Chondrocyte (in vitro differentiated cells): ENCODE measurements around the gene TLE1. TPM values are rescaled to one million over a fixed set of nuclear protein-coding genes. Genes with fewer than 3 reads are reported as not detected.

ENCODE experiments used
- DNase-seq: peaks from one replicate; pipeline ENCODE4 v3.0.0; 2021; ENCODE audit warnings: mixed read lengths, low spot score
- H3K27ac Mint-ChIP-seq: one replicate; pipeline ENCODE4 v1.8.0; 2021; ENCODE audit warnings: mild to moderate bottlenecking, moderate library complexity, mixed read lengths; ENCODE audit not compliant: unreplicated experiment
- H3K27me3 Mint-ChIP-seq: 2 replicates; pipeline ENCODE4 v1.8.0; 2021; ENCODE audit warnings: low read depth, mixed read lengths
- H3K36me3 Mint-ChIP-seq: 2 replicates; pipeline ENCODE4 v1.8.0; 2021; ENCODE audit warnings: low read depth, mixed read lengths
- H3K4me1 Mint-ChIP-seq: 2 replicates; pipeline ENCODE4 v1.8.0; 2021; ENCODE audit warnings: low read depth, mild to moderate bottlenecking, mixed read lengths
- H3K4me3 Mint-ChIP-seq: one replicate; pipeline ENCODE4 v1.8.0; 2021; ENCODE audit warnings: mild to moderate bottlenecking, moderate library complexity, mixed read lengths; ENCODE audit not compliant: unreplicated experiment
- H3K9me3 Mint-ChIP-seq: 2 replicates; pipeline ENCODE4 v1.8.0; 2021; ENCODE audit warnings: low read depth, mixed read lengths
- CTCF ChIP-seq: fragments of 200-600 bp; sonication (generic); IDR thresholded peaks from 2 replicates; pipeline ENCODE4 v1.5.0; 2021; ENCODE audit warnings: antibody characterized with exemption, mild to moderate bottlenecking, moderate library complexity
- total RNA-seq: library from RNA; stranded (reverse); gene quantifications from 3 replicates; pipeline ENCODE4 v1.2.1, GENCODE V29; 2021

Gene TLE1
- total RNA-seq, 1 donor from 2014 or later: 12.6 TPM

- no peak overlapping the region for H3K4me3 Mint-ChIP-seq
- H3K4me1 Mint-ChIP-seq: peaks cover 38% of the 10 kb centered on the region
- TF ChIP-seq CTCF: no peak
- DNase-seq: no peak
- H3K9me3 Mint-ChIP-seq: no peaks in the 10 kb centered on the region
- no peaks in the 10 kb centered on the region for H3K27me3 Mint-ChIP-seq
- H3K36me3 Mint-ChIP-seq: no peaks in the 10 kb centered on the region
- peak overlapping the region; percentile 28 for H3K27ac Mint-ChIP-seq
Observed at GRCh38 chr9:81538890-81539289, 150.5 kb downstream of the TLE1 start.

GRCh38 chr9:81537964-81538363 is 151.4 kb downstream of the TLE1 start:
- Mint-ChIP-seq H3K27ac (no peak overlapping the region), H3K4me3 (no peak overlapping the region), H3K4me1 (peaks cover 33% of the 10 kb centered on the region), H3K9me3 (no peaks in the 10 kb centered on the region), H3K27me3 (no peaks in the 10 kb centered on the region), H3K36me3 (no peaks in the 10 kb centered on the region)
- TF ChIP-seq CTCF: no peak
- no peak for DNase-seq

- no peaks in the 10 kb centered on the region for H3K27me3 Mint-ChIP-seq
- H3K36me3 Mint-ChIP-seq: no peaks in the 10 kb centered on the region
- no peak for TF ChIP-seq CTCF
- DNase-seq: no peak
- H3K4me3 Mint-ChIP-seq: no peak overlapping the region
- H3K4me1 Mint-ChIP-seq: peaks cover 20% of the 10 kb centered on the region
- H3K9me3 Mint-ChIP-seq: no peaks in the 10 kb centered on the region
- no peak overlapping the region for H3K27ac Mint-ChIP-seq
Observed at GRCh38 chr9:81536242-81537025, 152.9 kb downstream of the TLE1 start.

- TF ChIP-seq CTCF: no peak
- peaks cover 20% of the 10 kb centered on the region for H3K4me1 Mint-ChIP-seq
- no peaks in the 10 kb centered on the region for H3K27me3 Mint-ChIP-seq
- H3K9me3 Mint-ChIP-seq: no peaks in the 10 kb centered on the region
- no peak overlapping the region for H3K4me3 Mint-ChIP-seq
- H3K36me3 Mint-ChIP-seq: no peaks in the 10 kb centered on the region
- H3K27ac Mint-ChIP-seq: no peak overlapping the region
- DNase-seq: no peak
Observed at GRCh38 chr9:81535542-81536241, 153.7 kb downstream of the TLE1 start.

GRCh38 chr9:81534138-81534875 is 155.0 kb downstream of the TLE1 start:
- Mint-ChIP-seq H3K27me3 (no peaks in the 10 kb centered on the region), H3K4me3 (no peak overlapping the region), H3K27ac (no peak overlapping the region), H3K36me3 (peaks cover 1% of the 10 kb centered on the region), H3K4me1 (peaks cover 26% of the 10 kb centered on the region), H3K9me3 (no peaks in the 10 kb centered on the region)
- DNase-seq: no peak
- TF ChIP-seq CTCF: no peak
